GM21447 (cell line): ENCODE data around the gene TXNDC16.

Source experiments
- ATAC-seq: cut with Tn5 transposase; IDR thresholded peaks from one replicate; pipeline ENCODE4 v1.9.1; 2021; ENCODE audit not compliant: unreplicated experiment

TXNDC16 gene

DNA sequence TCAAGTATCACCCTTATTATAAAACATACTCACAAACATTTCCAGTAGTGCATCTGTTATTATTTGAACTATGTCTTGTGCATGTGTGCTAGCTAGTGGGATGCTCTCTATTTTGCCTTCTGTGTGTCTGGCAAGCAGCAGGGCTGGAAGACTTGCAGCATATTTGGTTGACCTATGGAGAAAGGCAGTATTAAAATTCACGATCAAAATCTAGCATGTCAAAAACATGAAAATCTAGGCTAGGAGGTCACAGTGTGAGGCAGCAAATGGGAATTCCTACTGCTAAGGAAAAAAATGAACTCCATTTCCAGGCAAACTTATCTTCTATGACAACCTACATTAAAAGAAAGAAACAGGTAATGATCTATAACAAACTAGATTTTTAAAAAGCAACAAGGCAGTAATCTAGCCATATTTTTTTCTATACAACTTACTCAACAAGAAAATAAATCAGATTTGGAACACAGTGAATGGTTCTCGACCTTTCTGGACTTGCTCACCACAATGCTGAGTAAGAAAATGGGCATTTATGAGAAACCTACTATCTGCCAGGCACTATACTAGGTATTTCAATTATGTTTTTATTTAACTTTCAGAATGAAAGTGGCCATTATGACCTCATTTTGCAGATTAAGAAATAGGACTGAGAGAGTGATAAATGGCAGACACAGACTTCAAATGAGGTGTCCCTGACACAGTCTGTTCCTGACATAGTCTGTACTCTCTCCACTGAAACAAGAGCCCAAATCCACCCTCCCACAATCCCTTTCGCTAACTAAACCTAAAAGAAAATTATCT, 96.8 kb downstream of the TXNDC16 start:
- ATAC-seq, result no peak

DNA sequence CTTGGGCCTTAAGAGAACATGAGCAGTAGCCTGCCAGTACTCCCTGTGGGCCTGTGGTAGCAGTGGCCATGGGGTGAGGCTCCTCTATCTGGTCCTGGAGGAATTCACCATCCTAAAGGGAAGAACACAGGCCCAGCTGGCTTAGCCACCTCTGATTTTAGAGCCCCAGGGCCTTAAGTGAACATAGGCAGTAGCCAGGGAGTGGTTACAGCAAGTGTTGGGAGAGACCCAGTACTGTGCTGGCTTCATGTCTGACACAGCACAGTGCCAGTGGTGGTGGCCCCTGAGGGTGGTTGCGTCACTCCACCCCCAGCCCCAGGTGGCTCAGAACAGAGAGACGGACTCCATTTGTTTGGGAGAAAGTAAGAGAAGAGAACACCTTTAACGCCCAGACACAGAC, 105.1 kb downstream of the TXNDC16 start:
- ATAC-seq, result no peak

DNA sequence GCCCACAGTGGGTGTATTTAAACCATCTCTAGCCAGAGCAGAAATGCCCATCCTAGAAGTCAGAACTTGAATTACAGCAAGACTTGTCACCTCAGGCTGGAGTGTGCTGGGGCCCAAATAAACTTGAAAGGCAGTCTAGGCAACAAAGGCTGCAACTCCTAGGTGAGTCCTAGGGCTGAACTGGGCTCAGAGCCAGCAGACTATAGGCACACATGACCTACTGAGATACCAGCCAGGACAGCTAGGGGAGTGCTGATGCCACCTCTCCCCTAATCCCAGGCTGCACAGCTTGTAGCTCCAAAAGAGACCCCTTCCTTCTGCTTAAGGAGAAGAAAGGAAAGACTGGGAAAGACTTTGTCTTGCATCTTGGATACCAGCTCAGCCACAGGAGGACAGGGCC, 106.0 kb downstream of the TXNDC16 start:
- ATAC-seq, result no peak

DNA sequence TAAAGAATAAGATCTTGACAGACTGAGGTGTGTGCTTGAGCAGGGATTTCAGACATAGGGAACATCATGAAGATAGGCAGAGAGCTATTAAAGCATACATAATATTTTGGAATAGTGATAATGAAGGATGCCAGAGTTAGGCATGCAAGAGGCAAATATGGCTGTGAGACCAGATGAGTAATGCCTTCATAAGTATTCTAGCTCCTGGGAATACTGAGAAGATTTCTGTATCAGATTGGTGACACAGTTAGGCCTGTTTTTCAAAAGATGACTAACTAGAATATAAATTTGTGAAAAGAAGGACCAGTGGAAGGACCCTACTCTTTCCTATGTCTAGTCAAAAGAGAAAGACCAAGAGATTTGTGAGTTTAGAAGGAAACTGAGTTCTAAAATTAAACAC, 108.8 kb downstream of the TXNDC16 start:
- ATAC-seq, result no peak

DNA sequence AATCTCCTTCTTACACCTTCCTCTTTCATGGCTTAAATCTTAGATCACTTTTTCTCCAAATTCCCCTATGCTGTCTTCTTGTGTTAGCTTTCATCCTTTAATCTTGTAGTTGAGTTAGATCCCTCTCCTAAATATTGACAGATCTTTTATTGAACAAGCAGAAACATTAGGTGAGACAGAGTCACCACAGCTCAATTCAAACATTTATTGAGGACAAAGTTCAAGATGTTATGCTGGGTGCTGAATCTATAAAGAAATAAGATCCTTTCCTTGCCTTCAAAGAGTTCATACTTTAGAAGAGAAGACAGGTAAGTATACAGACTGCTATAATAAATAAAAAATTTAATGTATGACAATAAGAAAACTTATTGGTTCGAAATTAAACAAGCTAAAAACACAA, 109.7 kb downstream of the TXNDC16 start:
- no peak for ATAC-seq

- no peak for ATAC-seq
These were observed 110.1 kb downstream of the TXNDC16 start for GRCh38 chr14:52442166-52442565.

GRCh38 chr14:52439476-52439875, 112.8 kb downstream of the TXNDC16 start:
- no peak for ATAC-seq

GRCh38 chr14:52434955-52435354, 117.3 kb downstream of the TXNDC16 start:
- ATAC-seq, result no peak

- no peak for ATAC-seq
These were observed 121.8 kb downstream of the TXNDC16 start for GRCh38 chr14:52430474-52430873.

DNA sequence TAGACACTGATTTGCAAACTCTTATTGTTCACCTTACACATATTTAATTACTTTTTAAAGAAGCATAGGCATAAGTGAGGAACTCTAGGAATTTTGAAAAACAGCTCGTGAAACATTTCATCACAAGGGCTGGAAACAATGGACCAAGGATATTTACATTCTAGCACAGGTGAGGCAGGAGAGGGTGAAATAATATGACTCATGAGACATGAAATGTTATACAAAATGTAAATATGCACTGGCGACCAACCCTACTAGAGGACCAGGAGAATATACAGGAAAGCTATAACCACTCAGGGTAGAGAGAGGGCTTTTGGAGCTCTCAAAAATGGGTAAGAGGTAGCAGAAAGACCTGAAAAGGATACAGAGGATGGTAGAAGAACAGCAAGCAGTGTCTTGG, 122.9 kb downstream of the TXNDC16 start:
- ATAC-seq, result no peak

DNA sequence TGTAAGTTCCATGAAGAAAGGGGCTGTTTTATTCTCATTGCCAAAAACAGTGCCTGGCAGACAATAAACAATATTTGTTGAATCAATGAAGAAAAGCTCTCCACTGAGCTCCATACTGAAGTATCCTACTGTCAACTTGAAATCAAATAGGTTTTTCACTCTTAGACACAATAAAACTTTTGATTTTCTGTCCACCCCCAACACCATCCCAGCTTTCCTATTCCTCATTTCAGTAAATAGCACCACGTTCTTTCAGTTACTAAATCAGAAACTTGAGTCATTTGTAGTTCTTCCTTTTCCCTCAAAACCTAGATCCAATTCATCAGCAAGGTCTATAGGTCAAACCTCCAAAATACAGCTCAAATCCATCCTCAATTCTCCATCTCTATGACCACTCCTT, 124.8 kb downstream of the TXNDC16 start:
- ATAC-seq, result no peak

GRCh38 chr14:52422650-52423356, 129.5 kb downstream of the TXNDC16 start:
- ATAC-seq, result no peak

DNA sequence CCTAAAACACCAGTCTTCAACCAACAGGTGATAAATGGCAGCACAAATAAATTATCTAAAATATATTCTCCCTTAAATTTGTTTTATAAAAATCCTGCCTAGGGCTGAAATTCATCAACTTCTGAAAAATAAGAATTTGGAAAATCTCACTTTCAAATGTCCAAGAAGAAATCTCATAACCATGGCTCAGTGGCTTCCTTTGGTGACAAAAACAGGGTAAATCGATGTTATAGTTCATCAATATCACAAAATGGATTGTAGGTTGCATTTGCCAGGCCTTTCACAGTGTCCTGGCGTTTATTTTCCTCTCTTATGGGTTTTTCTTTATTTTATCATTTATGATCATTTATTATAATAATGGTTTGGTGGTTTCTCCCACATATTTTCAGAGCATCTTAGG, 135.2 kb downstream of the TXNDC16 start:
- no peak for ATAC-seq

- no peak for ATAC-seq
These were observed 138.4 kb downstream of the TXNDC16 start for GRCh38 chr14:52413729-52414408.

DNA sequence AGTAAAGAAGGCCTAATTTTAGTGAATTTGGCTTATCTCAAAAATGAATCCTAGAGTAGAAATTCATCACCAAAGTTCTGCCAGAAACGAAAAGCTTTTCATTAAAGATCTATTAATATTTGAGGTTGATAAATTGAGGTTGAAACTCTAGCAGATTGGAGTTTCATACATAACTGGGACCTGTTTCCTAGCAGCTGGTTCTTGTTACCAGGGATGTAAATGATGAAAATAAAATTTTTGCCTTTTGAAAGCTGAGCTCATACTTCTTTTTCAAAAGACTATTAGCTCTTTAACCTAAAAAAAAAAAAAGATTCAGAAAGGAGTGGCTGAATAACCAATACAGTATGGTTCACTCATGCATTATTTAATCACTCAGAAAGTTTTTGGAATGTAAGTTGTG, 139.9 kb downstream of the TXNDC16 start:
- no peak for ATAC-seq

GRCh38 chr14:52405314-52405713, 147.0 kb downstream of the TXNDC16 start:
- ATAC-seq, result no peak

DNA sequence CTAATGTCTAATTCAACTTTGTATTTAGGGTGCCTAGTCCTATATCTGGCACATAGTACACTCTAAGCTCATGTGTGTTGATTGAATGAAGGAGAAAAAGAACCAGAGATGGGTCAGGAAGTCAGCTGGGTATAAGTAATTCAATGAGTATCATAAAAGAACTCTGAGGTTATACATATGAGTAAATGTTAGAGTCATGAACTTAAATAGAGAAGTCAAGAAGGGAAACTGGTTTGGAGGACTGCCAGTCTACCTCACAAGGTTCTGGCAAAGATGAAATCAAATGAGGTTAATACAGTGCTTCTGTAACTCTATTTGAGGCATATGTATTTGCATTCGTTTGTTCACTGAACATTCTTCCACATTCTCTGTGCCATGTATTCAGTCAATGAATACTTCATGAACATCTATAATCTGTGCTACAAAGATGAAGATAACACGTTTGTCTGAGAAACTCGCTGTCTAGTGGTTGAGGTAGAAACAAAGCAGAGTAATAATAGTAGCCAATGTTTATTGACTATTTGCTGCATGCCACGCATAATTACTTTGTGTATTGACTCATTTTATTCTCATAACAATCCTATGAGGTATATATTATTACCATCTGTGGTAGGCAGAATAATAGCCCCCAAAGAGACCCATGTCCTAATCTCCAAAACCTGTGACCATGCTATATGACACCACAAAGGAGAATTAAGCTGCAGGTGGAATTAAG, 149.3 kb downstream of the TXNDC16 start:
- no peak for ATAC-seq

- ATAC-seq, result peak; percentile 64
These were observed 151.5 kb downstream of the TXNDC16 start for GRCh38 chr14:52400846-52401245.

GRCh38 chr14:52399921-52400595, 152.2 kb downstream of the TXNDC16 start:
- ATAC-seq, result no peak

DNA sequence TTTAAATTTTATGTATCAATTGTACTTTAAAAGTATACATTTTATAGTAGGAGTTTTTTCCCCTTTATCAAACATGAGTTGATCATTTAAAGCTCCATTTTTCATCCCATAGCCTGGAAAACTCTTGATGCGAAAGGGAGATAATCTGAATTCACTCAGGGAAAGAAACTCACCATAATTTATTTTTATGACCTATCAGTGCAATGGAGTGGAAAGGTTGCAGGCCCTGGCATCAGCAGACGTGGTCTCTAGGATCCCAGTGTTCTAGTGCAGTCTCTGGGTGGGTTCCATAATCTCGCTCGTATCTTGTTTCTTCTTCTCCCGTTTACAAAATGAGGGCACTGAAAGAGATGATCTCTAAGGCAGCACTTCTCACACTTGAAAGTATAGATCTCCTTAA, 153.2 kb downstream of the TXNDC16 start:
- ATAC-seq, result no peak

DNA sequence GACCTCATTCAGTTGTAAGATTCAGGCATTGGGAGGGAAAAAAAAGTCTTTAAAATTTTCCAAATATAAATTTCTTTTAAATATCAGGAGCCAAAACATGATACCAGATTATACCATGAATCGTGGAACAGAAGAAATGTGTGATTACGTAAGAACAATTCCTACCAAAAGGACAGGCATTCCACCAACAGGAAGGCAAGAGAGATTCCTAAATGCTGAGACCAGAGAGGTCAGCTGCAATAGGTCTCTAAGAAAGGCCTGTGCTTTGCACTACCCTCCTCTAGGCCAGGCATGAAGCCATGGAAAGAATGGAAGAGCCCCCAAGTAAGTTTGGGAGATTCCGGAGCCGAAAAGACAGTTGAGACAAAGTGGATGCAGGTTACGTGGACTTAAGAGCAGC, 154.5 kb downstream of the TXNDC16 start:
- ATAC-seq, result no peak
